AG04450 (cell line): ENCODE measurements around the gene SMARCD3. TPM values are rescaled to one million over a fixed set of nuclear protein-coding genes. Genes with fewer than 3 reads are reported as not detected.

Source experiments
- CTCF ChIA-PET: fragments of 300-600, 350-600 bp; formaldehyde crosslinking; extraction: SDS; loops from one replicate; lab custom pipeline; 2022; ENCODE audit warnings: antibody characterized with exemption, inconsistent platforms; lab: Charles Lee
- POLR2A ChIA-PET: fragments of 350-600 bp; formaldehyde crosslinking; extraction: SDS; loops from one replicate; lab custom pipeline; 2021; ENCODE audit warnings: antibody characterized with exemption, inconsistent platforms; lab: Yijun Ruan, JAX
- DNase-seq: peaks from one replicate; pipeline ENCODE4 v3.0.0-alpha.2; 2011; ENCODE audit warnings: low read depth, low spot score
- H3K27ac ChIP-seq: one replicate; pipeline ENCODE4 v1.5.1; 2012; ENCODE audit warnings: low read depth, low read length, control low read depth
- H3K27me3 ChIP-seq: one replicate; pipeline ENCODE4 v1.6.0; 2012; ENCODE audit warnings: low read length; ENCODE audit not compliant: control insufficient read depth, insufficient read depth
- H3K4me3 ChIP-seq: 2 replicates; pipeline ENCODE4 v1.5.1; 2011; ENCODE audit warnings: mild to moderate bottlenecking, low read depth, low read length, control low read depth
- H3K9me3 ChIP-seq: 2 replicates; pipeline ENCODE4 v1.5.1; 2012; ENCODE audit warnings: low read length; ENCODE audit not compliant: control insufficient read depth, insufficient read depth
- CTCF ChIP-seq: IDR thresholded peaks from 2 replicates; pipeline ENCODE4 v1.5.1; 2011; ENCODE audit warnings: low read depth, low read length, control low read depth, inconsistent platforms
- polyA plus RNA-seq: library from polyadenylated mRNA; depleted of rRNA; stranded (reverse); fragments of >200 nt; gene quantifications from 2 replicates; pipeline ENCODE4 v1.2.3, GENCODE V29; 2011

The SMARCD3 gene
- polyA plus RNA-seq, 1 experiment: 39.2 TPM

GRCh38 chr7:151226560-151226874 is 22.0 kb downstream of the SMARCD3 start:
- Histone ChIP-seq H3K4me3 (peak overlapping the region; percentile 91), H3K9me3 (no peaks in the 10 kb centered on the region), H3K27me3 (no peaks in the 10 kb centered on the region), H3K27ac (peak overlapping the region; percentile 21)
- no peak for TF ChIP-seq CTCF
- DNase-seq: no peak
- ChIA-PET POLR2A (interaction anchor here (1.2 kb wide), 3 partner anchors 16 to 26 kb away, joined by 4 to 8 read pairs (median 7); no protein-coding TSS in a partner anchor), CTCF (interaction anchor here (1.9 to 8.4 kb wide), 2 partner anchors 17 to 55 kb away, joined by 6 to 64 read pairs; no protein-coding TSS in a partner anchor)

GRCh38 chr7:151225948-151226510 is 22.5 kb downstream of the SMARCD3 start:
- no peak overlapping the region for H3K27ac ChIP-seq
- POLR2A ChIA-PET: no interaction called here
- no peaks in the 10 kb centered on the region for H3K9me3 ChIP-seq
- TF ChIP-seq CTCF: no peak
- no peaks in the 10 kb centered on the region for H3K27me3 ChIP-seq
- peak overlapping the region; percentile 91 for H3K4me3 ChIP-seq
- no peak for DNase-seq
- CTCF ChIA-PET: interaction anchor here (0.9 to 8.4 kb wide), 3 partner anchors 18 to 115 kb away, joined by 3 to 64 read pairs (median 6); no protein-coding TSS in a partner anchor

GRCh38 chr7:151223728-151224127 is 24.8 kb downstream of the SMARCD3 start:
- POLR2A ChIA-PET: no interaction called here
- H3K27me3 ChIP-seq: no peaks in the 10 kb centered on the region
- H3K27ac ChIP-seq: no peak overlapping the region
- CTCF ChIA-PET: interaction anchor here (1.2 to 8.4 kb wide), 2 partner anchors 20 to 80 kb away, joined by 3 to 64 read pairs; no protein-coding TSS in a partner anchor
- TF ChIP-seq CTCF: no peak
- DNase-seq: no peak
- no peak overlapping the region for H3K4me3 ChIP-seq
- no peaks in the 10 kb centered on the region for H3K9me3 ChIP-seq

- Histone ChIP-seq H3K27ac (no peak overlapping the region), H3K9me3 (no peaks in the 10 kb centered on the region), H3K4me3 (no peak overlapping the region), H3K27me3 (no peaks in the 10 kb centered on the region)
- ChIA-PET CTCF (interaction anchor here (1.1 kb wide), 1 partner anchor 26 kb away, joined by 6 read pairs; no protein-coding TSS in a partner anchor), POLR2A (no interaction called here)
- no peak for TF ChIP-seq CTCF
- no peak for DNase-seq
These were observed 30.3 kb downstream of the SMARCD3 start for GRCh38 chr7:151218170-151218569.

GRCh38 chr7:151215396-151215795 is 33.1 kb downstream of the SMARCD3 start:
- ChIA-PET CTCF (interaction anchor here (1.4 kb wide), 1 partner anchor 100 kb away, joined by 3 read pairs; no protein-coding TSS in a partner anchor), POLR2A (no interaction called here)
- no peak for TF ChIP-seq CTCF

More at GRCh38 chr7:151215396-151215795, 33.1 kb downstream of the SMARCD3 start:
- Histone ChIP-seq H3K27me3 (no peaks in the 10 kb centered on the region), H3K27ac (no peak overlapping the region), H3K4me3 (no peak overlapping the region), H3K9me3 (no peaks in the 10 kb centered on the region)
- no peak for DNase-seq
